Sigmoid colon (tissue), 4 donors: ENCODE measurements around the gene GOLGA6D.
"Not testable (repeated sequence)": the region's sequence is repeated elsewhere in the genome, so short reads cannot be mapped to it uniquely, and the experiment has no call there.

ENCODE experiments used
- EP300 ChIP-seq, 4 donors: sonication (generic); formaldehyde crosslinking; IDR thresholded peaks; one replicate each; pipeline ENCODE4 v1.6.1; 2017; ENCODE audit warnings: antibody characterized with exemption in 4 of 4
- POLR2A ChIP-seq, 2 donors: fragments of 450-650 bp; IDR thresholded peaks; one replicate each; pipeline ENCODE4 v1.6.1; 2016; ENCODE audit warnings: antibody characterized with exemption in 2 of 2, mild to moderate bottlenecking in 2 of 2, moderate library complexity in 2 of 2
- POLR2AphosphoS5 ChIP-seq, 4 donors: sonication (generic); formaldehyde crosslinking; IDR thresholded peaks; one replicate each; pipeline ENCODE4 v1.6.1; 2017; ENCODE audit warnings: antibody characterized with exemption in 4 of 4
- TF ChIP-seq, protein P1 (sequence below), 4 experiments: fragments of 450-650 bp in 3 of 4; fragments of 200-600 bp in 1 of 4; IDR thresholded peaks; one replicate each; pipeline ENCODE4 v1.5.1; 2016 to 2019; ENCODE audit warnings: antibody characterized with exemption in 4 of 4, mild to moderate bottlenecking in 3 of 4, moderate library complexity in 2 of 4

DNA sequence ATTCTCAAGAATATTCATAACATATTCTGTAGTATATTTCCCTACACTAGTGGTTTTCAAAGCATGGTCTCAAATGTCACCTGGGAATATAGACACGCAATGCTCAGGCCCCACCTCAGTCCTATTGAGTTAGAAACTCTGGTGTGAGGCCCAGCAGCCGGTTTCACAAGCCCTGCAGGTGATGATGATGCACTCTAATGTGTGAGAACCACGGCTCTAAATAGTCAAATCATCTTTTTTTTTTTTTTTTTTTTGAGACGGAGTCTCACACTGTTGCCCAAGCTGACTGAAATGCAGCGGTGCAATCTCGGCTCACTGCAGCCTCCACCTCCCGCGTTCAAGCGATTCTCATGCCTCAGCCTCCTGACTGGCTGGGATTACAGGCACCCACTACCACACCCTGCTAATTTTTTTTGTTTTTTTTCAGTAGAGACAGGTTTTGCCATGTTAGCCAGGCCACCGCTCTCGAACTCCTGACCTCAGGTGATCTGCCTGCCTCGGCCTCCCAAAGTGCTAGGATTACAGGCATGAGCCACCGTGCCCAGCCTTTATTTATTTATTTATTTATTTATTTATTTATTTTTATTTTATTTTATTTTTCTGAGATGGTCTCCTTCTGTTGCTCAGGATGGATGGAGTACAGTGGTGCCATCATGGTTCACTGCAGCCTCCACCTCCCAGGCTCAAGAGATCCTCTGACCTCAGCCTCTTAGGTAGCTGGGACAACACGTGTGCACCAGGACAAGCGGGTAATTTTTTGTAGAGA lies 51.2 kb downstream of the GOLGA6D start:
- TF ChIP-seq, protein P1, sequence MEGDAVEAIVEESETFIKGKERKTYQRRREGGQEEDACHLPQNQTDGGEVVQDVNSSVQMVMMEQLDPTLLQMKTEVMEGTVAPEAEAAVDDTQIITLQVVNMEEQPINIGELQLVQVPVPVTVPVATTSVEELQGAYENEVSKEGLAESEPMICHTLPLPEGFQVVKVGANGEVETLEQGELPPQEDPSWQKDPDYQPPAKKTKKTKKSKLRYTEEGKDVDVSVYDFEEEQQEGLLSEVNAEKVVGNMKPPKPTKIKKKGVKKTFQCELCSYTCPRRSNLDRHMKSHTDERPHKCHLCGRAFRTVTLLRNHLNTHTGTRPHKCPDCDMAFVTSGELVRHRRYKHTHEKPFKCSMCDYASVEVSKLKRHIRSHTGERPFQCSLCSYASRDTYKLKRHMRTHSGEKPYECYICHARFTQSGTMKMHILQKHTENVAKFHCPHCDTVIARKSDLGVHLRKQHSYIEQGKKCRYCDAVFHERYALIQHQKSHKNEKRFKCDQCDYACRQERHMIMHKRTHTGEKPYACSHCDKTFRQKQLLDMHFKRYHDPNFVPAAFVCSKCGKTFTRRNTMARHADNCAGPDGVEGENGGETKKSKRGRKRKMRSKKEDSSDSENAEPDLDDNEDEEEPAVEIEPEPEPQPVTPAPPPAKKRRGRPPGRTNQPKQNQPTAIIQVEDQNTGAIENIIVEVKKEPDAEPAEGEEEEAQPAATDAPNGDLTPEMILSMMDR (IDR thresholded peaks at IDR 0.05): not testable (repeated sequence)
- TF ChIP-seq POLR2A, POLR2AphosphoS5, EP300 (IDR thresholded peaks at IDR 0.05): not testable (repeated sequence)
